Adrenal gland (tissue), 12 donors: ENCODE results near the gene NCOA5. TPM values are rescaled to one million over a fixed set of nuclear protein-coding genes. Genes with fewer than 3 reads are reported as not detected.
A peak's percentile ranks its signal among the peaks of the same experiment; 100 is the strongest.

Source experiments
- DNase-seq, 7 donors: peaks; one replicate each; pipeline ENCODE4 v3.0.0-alpha.2; 2019 to 2020
- H3K27ac ChIP-seq, 5 donors: fragments of 200-600 bp; sonication (generic) in 4 of 5; 1 replicate in 3 of 5; 2 replicates in 2 of 5; pipeline versions ENCODE4 v1.5.1 to v1.8.0; 2016 to 2020; ENCODE audit warnings: mild to moderate bottlenecking in 1 of 5
- H3K27me3 ChIP-seq: fragments of 200-600 bp; 2 replicates; pipeline ENCODE4 v1.8.0; 2021
- H3K36me3 ChIP-seq, 2 donors: fragments of 200-600 bp; replicated peaks in 1 of 2; 1 replicate in 1 of 2; 2 replicates in 1 of 2; pipeline versions ENCODE4 v1.5.1 to v1.8.0; 2018 to 2022
- H3K4me1 ChIP-seq, 2 donors: fragments of 200-600 bp; replicated peaks in 1 of 2; 1 replicate in 1 of 2; 2 replicates in 1 of 2; pipeline versions ENCODE4 v1.5.1 to v1.8.0; 2018 to 2021
- H3K4me3 ChIP-seq, 4 donors: fragments of 200-600 bp; sonication (generic) in 3 of 4; one replicate each; pipeline ENCODE4 v1.5.1; 2016 to 2018
- H3K9me3 ChIP-seq, 3 donors: fragments of 200-600 bp; sonication (generic) in 1 of 3; replicated peaks in 1 of 3; 1 replicate in 2 of 3; 2 replicates in 1 of 3; pipeline versions ENCODE4 v1.5.1 to v1.8.0; 2016 to 2021
- POLR2A ChIP-seq, 2 donors: fragments of 450-650 bp; IDR thresholded peaks; one replicate each; pipeline ENCODE4 v1.6.1; 2017; ENCODE audit warnings: antibody characterized with exemption in 2 of 2, mild to moderate bottlenecking in 2 of 2, moderate library complexity in 1 of 2
- WGBS, 4 donors: extraction: QIAGEN DNeasy Blood & Tissue Kit in 2 of 4; methylation state at CpG; one replicate each; pipeline versions ENCODE4 v1.1.5 to v1.1.7; 2013 to 2017; 5-methylcytosine and 5-hydroxymethylcytosine counted together
- intact Hi-C, 2 donors: fragments of 100-400 bp; cut with DNase I; formaldehyde crosslinking; loops; one replicate each; pipeline versions ENCODE4 v1.14.1 to v1.15.0; 2022 to 2023
- polyA plus RNA-seq, 3 donors: library from polyadenylated mRNA; stranded (reverse); fragments of 200-250 nt in 2 of 3; fragments of 350-450 nt in 1 of 3; fragmentation: Illumina TruSeq in 1 of 3; extraction: RNeasy Lipid Tissue Mini Kit (QIAGEN cat#74804) in 1 of 3; gene quantifications; one replicate each; pipeline ENCODE4 v1.2.3, GENCODE V29; 2013 to 2014
- total RNA-seq, 9 donors: library from RNA; depleted of rRNA in 4 of 9; stranded (reverse); fragments of >200 nt in 4 of 9; fragments of 120-200 nt in 1 of 9; fragmentation: NEBNext Ultra II Directional in 1 of 9; extraction: Animal tissue kit (Norgen Biotek cat#: 25700) in 1 of 9; gene quantifications; one replicate each; pipeline versions ENCODE4 v1.1.0 to v1.2.4, GENCODE V29; 2013 to 2023
- TF ChIP-seq, protein P1 (sequence below), 6 experiments: fragments of 450-650 bp in 4 of 6; fragments of 200-600 bp in 2 of 6; sonication (generic) in 1 of 6; IDR thresholded peaks; 1 replicate in 5 of 6; 2 replicates in 1 of 6; pipeline versions ENCODE4 v1.5.1 to v1.8.0; 2016 to 2021; ENCODE audit warnings: antibody characterized with exemption in 6 of 6, mild to moderate bottlenecking in 2 of 6, moderate library complexity in 1 of 6
- donor health status: healthy with polysubstance abuse.
- donor health status: Bipolar disorder and iron deficiency.
- donor health status: DM: yes; HTN: yes; CAD: no.
- donor health status: DM: no; HTN: no; CAD: no.
- donor health status: DM: no; HTN: no; CAD: no.
- donor health status: DM: yes; HTN: yes; CAD: no.

The NCOA5 gene
- total and polyA plus RNA-seq, 12 donors = 17.8 to 44.8 (median 24.7) TPM

DNA sequence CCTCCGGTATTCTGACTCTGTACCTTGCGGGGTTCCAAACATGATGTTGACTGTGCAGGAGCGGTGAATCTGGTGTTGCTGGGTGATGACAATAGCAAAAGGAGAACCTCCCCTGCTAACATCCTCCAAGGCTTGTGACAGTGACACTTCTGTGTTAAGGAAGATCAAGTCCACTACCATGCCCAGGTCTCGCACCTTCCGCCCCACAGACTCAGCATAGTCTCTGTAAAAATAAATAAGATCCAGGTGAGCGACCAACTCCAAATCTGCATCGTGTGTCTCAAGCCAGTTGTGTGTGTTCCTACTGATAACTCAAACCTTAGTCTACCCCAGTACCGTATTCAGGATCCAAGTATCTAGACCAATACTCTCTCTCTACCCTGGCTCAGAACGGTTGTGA is 24.8 kb downstream of the NCOA5 start:
- Histone ChIP-seq H3K4me3 (no peak overlapping the region), H3K4me1 (peaks cover 0 to 23% of the 10 kb centered on the region in 2 donors), H3K27ac (no peak overlapping the region), H3K27me3 (no peaks in the 10 kb centered on the region), H3K36me3 (peaks cover 0 to 86% of the 10 kb centered on the region in 2 donors), H3K9me3 (no peaks in the 10 kb centered on the region)
- DNase-seq = no peak
- 87 to 96% (median 94%) methylated on average over 9 of the region's 9 CpGs for WGBS, 4 donors
- TF ChIP-seq POLR2A (IDR thresholded peaks at IDR 0.05) = no peak
- intact Hi-C loops = no loop called here

DNA sequence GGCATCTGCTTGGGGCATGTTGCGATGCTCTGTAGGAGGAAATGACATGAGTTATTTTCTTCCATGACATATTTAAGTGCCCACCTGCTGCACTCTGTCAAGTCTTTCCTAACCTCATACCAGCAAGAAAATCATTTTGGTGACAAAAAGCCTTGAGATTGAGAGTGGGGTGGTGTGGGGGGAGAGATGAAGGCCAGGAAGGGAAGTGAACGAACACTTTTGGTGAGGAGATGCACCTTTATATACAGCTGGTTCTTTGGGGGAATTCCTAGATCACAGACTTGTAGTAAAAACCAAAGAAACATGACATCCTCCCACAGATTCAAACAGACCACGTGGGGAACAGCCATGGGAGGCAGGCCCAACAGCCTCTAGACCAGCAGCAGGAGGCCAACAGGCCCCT is 26.1 kb downstream of the NCOA5 start:
- Histone ChIP-seq H3K36me3 (peaks cover 0 to 74% of the 10 kb centered on the region in 2 donors), H3K4me3 (no peak overlapping the region), H3K27ac (no peak overlapping the region), H3K4me1 (peaks cover 0 to 35% of the 10 kb centered on the region in 2 donors), H3K9me3 (no peaks in the 10 kb centered on the region), H3K27me3 (no peaks in the 10 kb centered on the region)
- no peak for DNase-seq
- TF ChIP-seq POLR2A (IDR thresholded peaks at IDR 0.05) = no peak
- TF ChIP-seq, protein P1, sequence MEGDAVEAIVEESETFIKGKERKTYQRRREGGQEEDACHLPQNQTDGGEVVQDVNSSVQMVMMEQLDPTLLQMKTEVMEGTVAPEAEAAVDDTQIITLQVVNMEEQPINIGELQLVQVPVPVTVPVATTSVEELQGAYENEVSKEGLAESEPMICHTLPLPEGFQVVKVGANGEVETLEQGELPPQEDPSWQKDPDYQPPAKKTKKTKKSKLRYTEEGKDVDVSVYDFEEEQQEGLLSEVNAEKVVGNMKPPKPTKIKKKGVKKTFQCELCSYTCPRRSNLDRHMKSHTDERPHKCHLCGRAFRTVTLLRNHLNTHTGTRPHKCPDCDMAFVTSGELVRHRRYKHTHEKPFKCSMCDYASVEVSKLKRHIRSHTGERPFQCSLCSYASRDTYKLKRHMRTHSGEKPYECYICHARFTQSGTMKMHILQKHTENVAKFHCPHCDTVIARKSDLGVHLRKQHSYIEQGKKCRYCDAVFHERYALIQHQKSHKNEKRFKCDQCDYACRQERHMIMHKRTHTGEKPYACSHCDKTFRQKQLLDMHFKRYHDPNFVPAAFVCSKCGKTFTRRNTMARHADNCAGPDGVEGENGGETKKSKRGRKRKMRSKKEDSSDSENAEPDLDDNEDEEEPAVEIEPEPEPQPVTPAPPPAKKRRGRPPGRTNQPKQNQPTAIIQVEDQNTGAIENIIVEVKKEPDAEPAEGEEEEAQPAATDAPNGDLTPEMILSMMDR (IDR thresholded peaks at IDR 0.05) = no peak
- 83 to 91% (median 88%) methylated on average over 3 of the region's 3 CpGs for WGBS, 4 donors
- intact Hi-C loops = no loop called here

DNA sequence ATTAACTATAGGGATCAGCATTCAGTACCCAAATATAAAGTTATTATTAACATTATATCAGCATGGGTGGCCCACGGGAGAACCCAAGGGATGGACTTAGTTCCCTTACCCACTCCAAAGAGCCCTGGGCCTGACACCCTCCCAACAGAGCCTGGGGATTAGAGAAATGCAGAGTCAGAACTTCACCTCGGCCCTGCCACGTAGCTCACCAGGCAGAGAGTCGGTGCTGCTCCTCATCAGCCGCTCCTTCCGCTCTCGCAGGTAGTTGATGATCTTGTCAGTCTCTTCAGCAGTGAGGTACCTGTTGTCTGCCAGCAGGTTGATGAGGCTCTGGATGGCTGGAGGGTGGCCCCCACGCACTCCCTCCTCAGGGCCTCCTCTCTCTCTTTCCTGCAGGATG is 26.6 kb downstream of the NCOA5 start:
- H3K9me3 ChIP-seq = no peaks in the 10 kb centered on the region
- peaks cover 0 to 68% of the 10 kb centered on the region in 2 donors for H3K36me3 ChIP-seq
- TF ChIP-seq, protein P1 (IDR thresholded peaks at IDR 0.05) = no peak
- TF ChIP-seq POLR2A (IDR thresholded peaks at IDR 0.05) = no peak
- H3K4me3 ChIP-seq = no peak overlapping the region
- intact Hi-C loops = no loop called here
- DNase-seq = no peak
- WGBS, 4 donors = 95 to 99% (median 97%) methylated on average over 6 to 8 of the region's 8 CpGs
- H3K27me3 ChIP-seq = no peaks in the 10 kb centered on the region
- no peak overlapping the region for H3K27ac ChIP-seq
- H3K4me1 ChIP-seq = peaks cover under 1 to 40% of the 10 kb centered on the region in 2 donors

DNA sequence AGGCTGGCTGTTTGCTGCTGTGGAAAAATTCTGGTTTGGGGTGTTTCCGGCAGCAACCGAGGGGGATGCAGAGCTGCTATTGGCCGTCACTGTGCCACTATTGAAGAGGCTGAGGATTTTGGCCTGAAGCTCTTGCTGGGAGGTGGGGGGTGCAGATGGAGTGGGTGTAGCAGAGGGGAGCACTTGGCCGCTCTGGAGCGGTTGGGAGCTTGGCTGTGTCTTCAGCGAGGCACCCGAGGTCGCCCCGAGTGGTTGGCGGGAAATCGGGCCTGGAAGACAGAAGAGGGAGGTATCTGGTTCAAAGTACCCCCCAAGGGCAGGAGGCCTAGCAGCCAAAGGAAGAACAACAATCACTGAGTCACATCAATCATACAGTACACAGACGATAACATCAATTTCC is 27.1 kb downstream of the NCOA5 start:
- Histone ChIP-seq H3K27ac (no peak overlapping the region), H3K36me3 (peaks cover 0 to 63% of the 10 kb centered on the region in 2 donors), H3K9me3 (no peaks in the 10 kb centered on the region), H3K27me3 (no peaks in the 10 kb centered on the region), H3K4me1 (peaks cover 6 to 45% of the 10 kb centered on the region in 2 donors), H3K4me3 (no peak overlapping the region)
- TF ChIP-seq POLR2A (IDR thresholded peaks at IDR 0.05) = no peak
- TF ChIP-seq, protein P1 (IDR thresholded peaks at IDR 0.05) = no peak
- no peak for DNase-seq
- 72 to 87% (median 84%) methylated on average over 12 of the region's 12 CpGs for WGBS, 4 donors
- intact Hi-C loops = no loop called here

DNA sequence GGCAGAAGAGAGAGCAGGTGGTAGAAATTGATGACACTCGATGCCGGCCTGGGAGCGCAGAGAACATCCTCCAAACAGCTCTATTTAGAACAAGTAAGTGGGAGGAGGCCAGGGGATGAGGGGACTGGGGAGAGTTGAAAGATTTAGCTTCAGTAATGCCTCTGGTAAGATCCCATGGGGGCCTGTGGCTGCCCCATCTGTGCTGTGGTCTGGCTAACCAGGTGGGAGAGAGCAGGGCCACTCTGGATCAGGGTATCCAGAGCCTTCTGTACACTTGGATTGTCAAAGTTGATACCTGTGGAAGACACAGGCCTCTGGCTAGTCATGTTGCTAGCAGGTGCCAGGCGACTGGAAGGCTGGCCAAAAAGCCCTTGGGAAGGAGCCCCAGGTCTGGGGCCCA is 27.6 kb downstream of the NCOA5 start:
- DNase-seq = no peak
- H3K9me3 ChIP-seq = no peaks in the 10 kb centered on the region
- H3K27me3 ChIP-seq = no peaks in the 10 kb centered on the region
- peaks cover 0 to 59% of the 10 kb centered on the region in 2 donors for H3K36me3 ChIP-seq
- H3K27ac ChIP-seq = peak overlapping the region in 1 of 5 donors; percentile 5
- 89 to 98% (median 91%) methylated on average over 3 to 4 of the region's 4 CpGs for WGBS, 4 donors
- peaks cover 7 to 48% of the 10 kb centered on the region in 2 donors for H3K4me1 ChIP-seq
- no peak overlapping the region for H3K4me3 ChIP-seq
- TF ChIP-seq POLR2A (IDR thresholded peaks at IDR 0.05) = no peak
- TF ChIP-seq, protein P1 (IDR thresholded peaks at IDR 0.05) = no peak
- intact Hi-C loops = no loop called here
